Measurements from ENCODE around the gene BTAF1.

- TF ChIP-seq CTCF (IDR thresholded peaks at IDR 0.05) (no peak), POLR2A (IDR thresholded peaks at IDR 0.05) (no peak)
These were observed 122.1 kb downstream of the BTAF1 start for GRCh38 chr10:92045641-92046106.
